Right renal pelvis (tissue), 4 donors: ENCODE results near the gene BDKRB2. TPM values are rescaled to one million over a fixed set of nuclear protein-coding genes. Genes with fewer than 3 reads are reported as not detected.
"Not testable (repeated sequence)": the region's sequence is repeated elsewhere in the genome, so short reads cannot be mapped to it uniquely, and the experiment has no call there.

Experiments used
- DNase-seq, 4 donors: peaks; one replicate each; pipeline ENCODE4 v3.0.0-alpha.2; 2013; ENCODE audit warnings: low read depth in 4 of 4, low spot score in 3 of 4, missing footprints in 1 of 4
- polyA plus RNA-seq, 4 donors: library from polyadenylated mRNA; unstranded; fragments of 120-200 nt; gene quantifications; one replicate each; pipeline ENCODE4 v1.2.1, GENCODE V29; 2013; ENCODE audit not compliant: insufficient read length in 4 of 4

The BDKRB2 gene
- polyA plus RNA-seq, 4 donors: 3.2 to 3.7 (median 3.3) TPM

DNA sequence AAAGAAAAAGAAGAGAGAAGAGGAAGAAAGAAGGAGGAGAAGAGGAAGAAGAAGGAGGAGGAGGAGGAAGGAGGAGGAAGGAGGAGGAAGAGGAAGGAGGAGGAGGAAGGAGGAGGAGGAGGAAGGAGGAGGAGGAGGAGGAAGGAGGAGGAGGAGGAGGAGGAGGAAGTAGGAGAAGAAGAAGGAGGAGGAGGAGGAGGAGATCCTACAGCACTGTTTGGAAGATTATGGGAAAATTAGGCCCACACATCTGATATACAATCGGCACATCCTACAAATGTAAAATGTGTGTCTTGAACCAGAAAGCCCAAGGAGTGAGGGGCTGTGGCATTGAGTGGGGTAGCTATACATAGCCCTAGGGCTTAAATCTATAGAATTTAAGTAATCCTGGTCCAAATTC lies 12.0 kb downstream of the BDKRB2 start:
- no peak for DNase-seq

DNA sequence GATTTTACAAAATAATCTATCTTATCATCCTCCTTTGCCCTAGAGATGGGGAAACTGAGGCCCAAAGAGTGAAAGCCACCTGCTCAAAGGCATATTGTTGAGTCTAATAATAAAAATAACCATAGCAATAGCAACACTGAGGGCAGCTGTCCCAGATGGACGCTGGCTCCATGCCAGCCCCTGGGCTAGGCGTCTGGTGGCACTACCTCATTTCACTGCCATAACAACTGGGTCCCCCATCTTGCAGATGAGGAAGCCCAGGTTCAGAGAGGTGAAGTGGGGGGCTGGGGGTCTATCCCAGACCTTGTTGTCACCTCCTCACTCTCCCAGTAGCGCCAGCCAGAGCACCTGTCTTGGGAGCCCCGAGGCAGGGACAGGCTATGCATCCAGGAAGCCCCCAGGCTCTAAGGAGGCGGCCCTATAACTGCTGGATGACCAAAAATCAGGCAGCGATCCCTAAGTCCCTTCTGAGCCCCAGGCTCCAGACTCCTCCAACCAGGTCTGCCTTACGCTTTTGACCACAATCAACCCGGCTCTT lies 12.8 kb downstream of the BDKRB2 start:
- DNase-seq: no peak

DNA sequence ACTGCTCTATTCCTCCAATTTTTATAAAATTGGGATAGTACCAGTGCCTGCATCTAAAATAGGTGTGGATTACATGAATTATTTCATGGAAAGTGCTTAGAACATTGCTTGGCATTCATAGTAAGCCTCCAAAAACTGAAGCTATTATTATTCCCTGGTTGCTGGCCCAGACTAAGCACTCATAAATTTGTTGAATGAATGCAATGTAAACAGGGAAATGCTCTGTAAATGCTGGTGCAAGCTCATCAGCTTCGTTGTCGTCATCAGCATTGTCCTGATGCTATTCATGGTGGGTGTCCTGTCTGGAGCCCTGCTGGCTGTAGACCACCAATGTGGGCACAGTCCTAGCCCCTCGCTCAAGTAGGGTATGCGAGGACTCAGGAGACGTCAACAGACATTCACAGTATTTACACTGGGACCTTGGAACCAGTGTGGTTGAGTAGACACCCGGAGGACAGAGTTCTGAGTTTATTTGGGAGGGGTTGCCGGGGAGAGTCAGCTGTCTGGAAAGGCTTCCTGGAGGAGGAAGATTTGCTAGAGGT lies 16.5 kb downstream of the BDKRB2 start:
- DNase-seq: no peak

GRCh38 chr14:96221841-96222240 lies 17.2 kb downstream of the BDKRB2 start:
- DNase-seq: no peak

- DNase-seq: no peak
These were observed 19.9 kb downstream of the BDKRB2 start for GRCh38 chr14:96224480-96225096.

DNA sequence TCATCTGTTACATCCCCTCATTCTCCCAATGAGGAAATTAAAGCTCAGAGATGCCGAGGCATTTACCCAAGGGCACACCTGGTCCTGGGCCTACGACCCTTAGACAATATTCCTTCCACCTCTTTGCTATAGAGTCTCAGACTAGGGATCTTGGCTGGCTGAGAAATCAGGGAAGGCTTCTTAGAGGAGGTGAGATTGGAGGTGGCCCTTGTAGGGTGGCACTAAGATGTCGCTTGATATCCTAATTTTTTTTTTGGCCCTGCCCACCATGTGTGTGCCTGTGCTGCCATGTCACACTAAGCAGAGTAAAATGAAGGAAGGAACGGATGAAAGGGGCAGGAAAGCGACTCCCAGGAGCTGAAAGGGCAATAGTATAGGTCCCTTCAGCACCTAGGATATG lies 20.6 kb downstream of the BDKRB2 start:
- DNase-seq: no peak

DNA sequence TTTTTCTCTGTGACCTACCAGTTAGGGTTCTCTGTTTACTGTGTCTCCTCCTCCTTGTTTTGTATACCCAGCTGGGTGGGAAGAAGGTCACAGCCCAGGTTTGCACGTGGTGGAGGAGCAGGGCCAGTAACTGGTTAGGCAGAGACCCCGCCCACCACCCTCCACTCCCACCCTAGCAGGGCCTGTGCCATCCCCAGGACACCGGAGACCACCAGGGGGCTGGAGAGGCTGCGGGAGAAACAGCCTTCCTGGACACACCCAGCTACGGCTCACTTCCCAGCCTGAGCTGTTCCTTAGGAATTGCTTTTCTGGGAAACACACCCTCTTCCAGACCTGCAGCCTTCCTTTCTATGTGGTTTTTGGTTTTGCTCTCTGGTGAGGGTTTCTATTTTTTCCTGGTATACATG lies 21.1 kb downstream of the BDKRB2 start:
- DNase-seq: no peak

DNA sequence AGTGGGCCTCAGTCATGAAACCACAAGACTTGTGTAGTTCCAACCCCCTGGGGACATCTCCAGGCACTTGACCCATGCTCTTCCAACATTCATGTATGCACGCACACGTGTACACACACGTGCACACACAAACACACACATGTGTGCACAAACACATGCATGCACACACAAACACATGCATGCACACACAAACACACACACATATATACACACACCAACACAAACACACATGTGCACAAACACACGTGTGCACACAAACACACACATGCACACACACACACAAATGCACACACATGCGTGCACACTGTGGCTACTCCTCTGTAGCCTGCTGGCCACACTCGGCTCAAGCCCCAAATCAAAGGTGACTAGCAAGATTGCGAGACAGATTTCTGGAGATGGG lies 22.8 kb downstream of the BDKRB2 start:
- no peak for DNase-seq

DNA sequence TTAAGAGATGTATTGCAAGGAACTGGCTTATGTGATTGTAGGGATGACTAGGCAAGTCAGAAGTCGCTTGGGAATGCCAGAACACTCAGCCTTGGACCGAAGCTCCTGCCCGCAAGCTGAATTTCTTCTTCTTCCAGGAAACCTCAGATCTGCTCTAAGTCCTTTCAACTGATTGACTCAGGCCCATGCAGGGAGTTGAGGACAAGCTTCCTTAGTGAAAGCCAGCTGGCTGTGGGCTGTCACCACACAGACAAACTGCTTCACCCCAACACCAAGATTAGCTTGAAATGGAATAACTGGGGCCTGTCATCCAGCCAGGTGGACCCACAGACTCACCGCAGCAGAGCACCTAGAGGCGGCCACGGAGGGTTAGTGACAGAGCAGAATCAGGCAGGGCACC lies 24.7 kb downstream of the BDKRB2 start:
- no peak for DNase-seq

- no peak for DNase-seq
These were observed 26.4 kb downstream of the BDKRB2 start for GRCh38 chr14:96231056-96231455.

- no peak for DNase-seq
These were observed 27.0 kb downstream of the BDKRB2 start for GRCh38 chr14:96231526-96232130.

DNA sequence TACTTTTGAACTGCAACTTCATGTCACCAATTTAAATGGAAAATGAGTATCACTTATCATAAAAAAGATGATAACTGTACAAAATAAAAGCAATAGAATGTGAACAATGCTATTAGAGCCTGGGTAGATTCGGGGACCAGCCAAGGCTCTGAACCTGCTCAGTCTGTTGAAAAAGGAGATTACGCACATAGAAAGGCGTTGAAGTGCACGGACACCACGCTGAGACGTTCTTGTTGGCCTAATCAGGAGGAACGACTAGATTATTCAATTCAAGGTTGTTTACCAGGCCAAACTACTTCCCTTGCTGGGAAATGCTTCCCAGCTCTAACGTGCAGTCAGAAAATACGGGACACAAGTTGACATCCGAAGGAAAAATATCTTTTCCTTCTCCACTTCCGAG lies 27.9 kb downstream of the BDKRB2 start:
- no peak for DNase-seq

GRCh38 chr14:96233661-96234060 lies 29.0 kb downstream of the BDKRB2 start:
- DNase-seq: no peak

DNA sequence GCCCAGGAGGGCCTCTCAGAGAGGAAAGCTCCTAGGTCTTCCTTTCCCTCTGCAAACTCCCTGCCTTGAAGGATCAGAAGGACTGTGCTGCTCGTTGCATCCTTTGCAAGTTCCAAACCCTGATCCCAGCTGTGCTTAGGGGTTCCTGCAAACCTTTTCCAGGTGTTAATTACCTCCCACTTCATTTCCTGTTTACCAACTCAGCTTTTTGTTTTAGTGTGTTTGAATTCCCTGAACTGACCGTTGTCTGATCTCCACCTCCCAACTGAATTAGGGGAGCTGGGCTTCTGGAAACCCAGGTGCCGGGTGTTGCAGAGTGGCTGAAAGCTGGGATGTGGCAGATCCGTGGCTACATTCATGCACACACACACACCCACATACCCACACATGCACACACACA lies 30.8 kb downstream of the BDKRB2 start:
- no peak for DNase-seq

GRCh38 chr14:96237641-96238040 lies 33.0 kb downstream of the BDKRB2 start:
- DNase-seq: no peak

GRCh38 chr14:96238676-96239265 lies 34.1 kb downstream of the BDKRB2 start:
- DNase-seq: no peak

- DNase-seq: no peak
These were observed 35.1 kb downstream of the BDKRB2 start for GRCh38 chr14:96239711-96240141.

- DNase-seq: no peak
These were observed 36.0 kb downstream of the BDKRB2 start for GRCh38 chr14:96240641-96241040.

GRCh38 chr14:96242126-96242525 lies 37.5 kb downstream of the BDKRB2 start:
- no peak for DNase-seq

DNA sequence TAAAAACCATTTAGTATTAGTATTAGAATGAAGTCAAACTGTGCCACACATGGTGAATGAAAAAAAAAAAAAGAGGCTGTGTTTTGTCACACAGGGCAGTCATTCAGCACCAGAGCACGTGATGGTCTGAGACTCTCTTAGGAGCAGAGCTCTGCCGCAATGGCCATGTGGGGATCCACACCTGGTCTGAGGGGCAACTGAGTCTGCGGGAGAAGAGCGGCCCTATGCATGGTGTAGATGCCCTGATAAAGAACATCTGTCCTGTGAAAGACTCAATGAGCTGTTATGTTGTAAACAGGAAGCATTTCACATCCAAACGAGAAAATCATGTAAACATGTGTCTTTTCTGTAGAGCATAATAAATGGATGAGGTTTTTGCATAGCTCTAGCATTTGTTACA lies 39.1 kb downstream of the BDKRB2 start:
- no peak for DNase-seq

GRCh38 chr14:96245074-96245473 lies 40.4 kb downstream of the BDKRB2 start:
- DNase-seq: not testable (repeated sequence)
